Tibial nerve (tissue), 4 donors: Measurements from ENCODE around the gene MARCHF6. TPM values are rescaled to one million over a fixed set of nuclear protein-coding genes. Genes with fewer than 3 reads are reported as not detected.
"Not testable (repeated sequence)": the region's sequence is repeated elsewhere in the genome, so short reads cannot be mapped to it uniquely, and the experiment has no call there.

Source experiments
- DNase-seq, 2 donors: peaks; one replicate each; pipeline ENCODE4 v3.0.0-alpha.2; 2019; ENCODE audit warnings: low spot score in 2 of 2
- H3K27ac ChIP-seq, 4 donors: fragments of 200-600 bp; sonication (generic) in 3 of 4; one replicate each; pipeline ENCODE4 v1.5.1; 2017 to 2019; ENCODE audit warnings: mild to moderate bottlenecking in 1 of 4
- H3K27me3 ChIP-seq, 2 donors: fragments of 200-600 bp; sonication (generic) in 1 of 2; one replicate each; pipeline versions ENCODE4 v1.5.1 to v1.6.0; 2017 to 2019
- H3K36me3 ChIP-seq, 3 donors: fragments of 200-600 bp; sonication (generic); one replicate each; pipeline ENCODE4 v1.5.1; 2018 to 2019
- H3K4me1 ChIP-seq, 4 donors: fragments of 200-600 bp; sonication (generic) in 3 of 4; one replicate each; pipeline ENCODE4 v1.5.1; 2017 to 2019
- H3K4me3 ChIP-seq, 4 donors: fragments of 200-600 bp; sonication (generic) in 3 of 4; one replicate each; pipeline ENCODE4 v1.5.1; 2017 to 2019; ENCODE audit warnings: mild to moderate bottlenecking in 1 of 4, moderate library complexity in 1 of 4
- H3K9me3 ChIP-seq, 4 donors: fragments of 200-600 bp; sonication (generic) in 3 of 4; one replicate each; pipeline ENCODE4 v1.5.1; 2017 to 2019
- EP300 ChIP-seq, 2 donors: sonication (generic); formaldehyde crosslinking; IDR thresholded peaks; one replicate each; pipeline ENCODE4 v1.6.1; 2017; ENCODE audit warnings: antibody characterized with exemption in 2 of 2, mild to moderate bottlenecking in 1 of 2
- POLR2A ChIP-seq, 2 donors: fragments of 450-650 bp; IDR thresholded peaks; one replicate each; pipeline ENCODE4 v1.6.1; 2017; ENCODE audit warnings: antibody characterized with exemption in 2 of 2, mild to moderate bottlenecking in 2 of 2, moderate library complexity in 2 of 2
- WGBS, 2 donors: methylation state at CpG; one replicate each; pipeline ENCODE4 v1.1.5; 2018; 5-methylcytosine and 5-hydroxymethylcytosine counted together
- total RNA-seq, 4 donors: library from RNA; depleted of rRNA; stranded (reverse); fragments of >200 nt; gene quantifications; one replicate each; pipeline ENCODE4 v1.1.0, GENCODE V29; 2016
- TF ChIP-seq, protein P1 (sequence below), 5 experiments: fragments of 200-600 bp in 3 of 5; fragments of 450-650 bp in 2 of 5; sonication (generic) in 3 of 5; IDR thresholded peaks; one replicate each; pipeline ENCODE4 v1.5.1; 2016 to 2019; ENCODE audit warnings: antibody characterized with exemption in 5 of 5, mild to moderate bottlenecking in 3 of 5, moderate library complexity in 2 of 5

Gene MARCHF6
- total RNA-seq, 4 donors from 2014 or later, result 70.2 to 127 (median 110) TPM

DNA sequence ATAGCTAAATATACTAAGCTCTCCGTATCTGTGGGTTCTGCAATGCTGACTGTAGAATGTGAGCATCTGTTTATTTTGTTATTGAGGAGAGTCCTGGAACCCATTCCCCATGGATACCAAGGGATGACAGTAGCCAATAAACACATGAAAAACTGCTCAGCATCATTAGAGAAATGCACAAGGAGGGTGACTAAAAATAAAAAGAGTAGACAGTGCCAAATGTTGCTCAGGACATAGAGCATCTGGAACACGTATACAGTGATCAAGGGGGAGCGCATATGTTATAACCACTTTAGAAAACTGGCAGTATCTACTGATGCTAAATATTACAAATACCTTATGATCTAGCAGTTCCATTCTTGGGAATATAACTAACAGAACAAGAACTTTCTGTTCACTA is 31.0 kb downstream of the MARCHF6 start:
- DNase-seq, result no peak
- peaks cover 0 to 45% (median 9%) of the 10 kb centered on the region in 3 donors for H3K36me3 ChIP-seq
- H3K4me3 ChIP-seq, result no peak overlapping the region
- no peak overlapping the region for H3K27ac ChIP-seq
- H3K9me3 ChIP-seq, result no peaks in the 10 kb centered on the region
- no peaks in the 10 kb centered on the region for H3K27me3 ChIP-seq
- peaks cover 0 to 7% (median 0%) of the 10 kb centered on the region in 4 donors for H3K4me1 ChIP-seq
- TF ChIP-seq, protein P1, sequence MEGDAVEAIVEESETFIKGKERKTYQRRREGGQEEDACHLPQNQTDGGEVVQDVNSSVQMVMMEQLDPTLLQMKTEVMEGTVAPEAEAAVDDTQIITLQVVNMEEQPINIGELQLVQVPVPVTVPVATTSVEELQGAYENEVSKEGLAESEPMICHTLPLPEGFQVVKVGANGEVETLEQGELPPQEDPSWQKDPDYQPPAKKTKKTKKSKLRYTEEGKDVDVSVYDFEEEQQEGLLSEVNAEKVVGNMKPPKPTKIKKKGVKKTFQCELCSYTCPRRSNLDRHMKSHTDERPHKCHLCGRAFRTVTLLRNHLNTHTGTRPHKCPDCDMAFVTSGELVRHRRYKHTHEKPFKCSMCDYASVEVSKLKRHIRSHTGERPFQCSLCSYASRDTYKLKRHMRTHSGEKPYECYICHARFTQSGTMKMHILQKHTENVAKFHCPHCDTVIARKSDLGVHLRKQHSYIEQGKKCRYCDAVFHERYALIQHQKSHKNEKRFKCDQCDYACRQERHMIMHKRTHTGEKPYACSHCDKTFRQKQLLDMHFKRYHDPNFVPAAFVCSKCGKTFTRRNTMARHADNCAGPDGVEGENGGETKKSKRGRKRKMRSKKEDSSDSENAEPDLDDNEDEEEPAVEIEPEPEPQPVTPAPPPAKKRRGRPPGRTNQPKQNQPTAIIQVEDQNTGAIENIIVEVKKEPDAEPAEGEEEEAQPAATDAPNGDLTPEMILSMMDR (IDR thresholded peaks at IDR 0.05), result no peak
- no peak for TF ChIP-seq POLR2A (IDR thresholded peaks at IDR 0.05)
- no peak for TF ChIP-seq EP300 (IDR thresholded peaks at IDR 0.05)
- WGBS, 2 donors, result 80 to 88% methylated on average over 3 of the region's 3 CpGs

DNA sequence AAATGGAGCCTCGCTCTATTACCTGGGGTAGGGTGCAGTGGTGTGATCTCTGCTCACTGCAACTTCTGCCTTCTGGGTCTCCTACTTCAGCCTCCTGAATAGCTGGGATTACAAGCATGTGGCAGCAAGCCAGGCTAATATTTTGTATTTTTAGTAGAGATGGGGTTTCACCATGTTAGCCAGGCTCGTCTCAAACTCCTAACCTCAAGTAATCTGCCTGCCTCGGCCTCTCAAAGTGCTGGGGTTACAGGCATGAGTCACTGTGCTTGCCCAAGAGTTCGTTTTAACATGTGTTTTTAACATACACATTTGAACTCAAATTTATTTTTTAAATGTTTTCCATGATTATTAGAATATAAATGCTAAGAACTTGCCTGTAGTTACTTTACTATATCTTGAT is 34.2 kb downstream of the MARCHF6 start:
- no peak for DNase-seq
- no peak overlapping the region for H3K4me3 ChIP-seq
- H3K27ac ChIP-seq, result no peak overlapping the region
- TF ChIP-seq, protein P1 (IDR thresholded peaks at IDR 0.05), result no peak
- no peak for TF ChIP-seq EP300 (IDR thresholded peaks at IDR 0.05)
- no peak for TF ChIP-seq POLR2A (IDR thresholded peaks at IDR 0.05)
- WGBS, 2 donors, result 76 to 84% methylated on average over 4 of the region's 4 CpGs
- H3K9me3 ChIP-seq, result no peaks in the 10 kb centered on the region
- no peaks in the 10 kb centered on the region for H3K27me3 ChIP-seq
- H3K36me3 ChIP-seq, result peaks cover 0 to 64% (median 14%) of the 10 kb centered on the region in 3 donors
- H3K4me1 ChIP-seq, result no peaks in the 10 kb centered on the region

DNA sequence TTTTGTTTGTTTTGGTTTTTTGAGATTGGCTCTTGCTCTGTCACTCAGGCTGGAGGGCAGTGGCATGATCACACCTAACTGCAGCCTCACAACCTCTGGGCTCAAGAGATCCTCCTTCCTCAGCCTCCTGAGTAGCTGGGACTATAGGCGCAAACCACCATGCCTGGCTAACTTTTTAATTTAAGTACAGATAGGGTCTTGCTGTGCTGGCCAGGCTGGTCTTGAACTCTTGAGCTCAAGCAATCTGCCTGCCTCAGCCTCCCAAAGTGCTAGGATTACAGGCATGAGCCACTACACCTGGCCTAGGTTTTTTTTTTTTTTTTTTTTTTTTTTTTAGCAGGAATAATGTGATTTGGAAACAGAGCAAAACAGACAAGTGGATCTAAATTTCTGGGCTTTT is 37.6 kb downstream of the MARCHF6 start:
- H3K4me1 ChIP-seq, result no peaks in the 10 kb centered on the region
- peaks cover 0 to 90% (median 14%) of the 10 kb centered on the region in 3 donors for H3K36me3 ChIP-seq
- no peak for DNase-seq
- TF ChIP-seq, protein P1 (IDR thresholded peaks at IDR 0.05), result no peak
- TF ChIP-seq EP300 (IDR thresholded peaks at IDR 0.05) (no peak), POLR2A (IDR thresholded peaks at IDR 0.05) (no peak)
- no peak overlapping the region for H3K4me3 ChIP-seq
- no peaks in the 10 kb centered on the region for H3K27me3 ChIP-seq
- H3K27ac ChIP-seq, result no peak overlapping the region
- H3K9me3 ChIP-seq, result no peaks in the 10 kb centered on the region
- 95 to 96% methylated on average over 1 of the region's 1 CpG for WGBS, 2 donors

DNA sequence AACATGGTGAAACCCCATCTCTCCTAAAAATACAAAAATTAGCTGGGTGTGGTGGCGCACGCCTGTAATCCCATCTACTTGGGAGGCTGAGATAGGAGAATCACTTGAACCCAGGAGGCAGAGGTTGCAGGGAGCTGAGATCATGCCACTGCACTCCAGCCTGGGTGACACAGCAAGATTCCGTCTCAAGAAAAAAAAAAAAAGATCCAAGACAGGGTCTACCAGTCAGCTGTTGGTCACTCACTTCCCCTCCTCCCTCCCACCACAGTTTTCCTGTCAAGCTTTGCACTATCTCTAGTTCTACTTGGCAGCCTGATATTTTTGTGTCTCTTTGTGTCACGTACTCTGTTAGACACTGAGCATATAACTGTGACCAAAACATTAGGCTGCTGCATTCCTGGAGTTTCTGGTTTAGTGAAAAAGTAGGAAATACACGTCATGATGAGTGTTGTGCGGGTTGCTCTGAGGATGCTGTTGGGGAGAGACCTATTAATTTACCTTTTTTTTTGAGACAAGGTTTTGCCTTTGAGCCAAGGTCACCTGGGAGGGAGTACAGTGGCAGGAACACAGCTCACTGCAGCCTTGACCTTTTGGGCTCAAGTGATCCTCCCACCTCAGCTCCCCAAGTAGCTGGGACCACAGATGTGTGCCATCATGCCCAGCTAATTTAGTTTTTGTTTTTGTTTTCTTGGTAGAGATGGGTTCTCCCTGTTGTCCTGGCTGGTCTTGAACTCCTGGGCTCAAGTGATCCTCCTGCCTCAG is 39.3 kb downstream of the MARCHF6 start:
- DNase-seq, H3K27me3 ChIP-seq, H3K9me3 ChIP-seq, H3K4me3 ChIP-seq, H3K27ac ChIP-seq, H3K4me1 ChIP-seq: not testable (repeated sequence)
- H3K36me3 ChIP-seq, result peaks cover 0 to 90% (median 4%) of the 10 kb centered on the region in 3 donors
- WGBS, 2 donors, result 89 to 96% methylated on average over 6 of the region's 6 CpGs

DNA sequence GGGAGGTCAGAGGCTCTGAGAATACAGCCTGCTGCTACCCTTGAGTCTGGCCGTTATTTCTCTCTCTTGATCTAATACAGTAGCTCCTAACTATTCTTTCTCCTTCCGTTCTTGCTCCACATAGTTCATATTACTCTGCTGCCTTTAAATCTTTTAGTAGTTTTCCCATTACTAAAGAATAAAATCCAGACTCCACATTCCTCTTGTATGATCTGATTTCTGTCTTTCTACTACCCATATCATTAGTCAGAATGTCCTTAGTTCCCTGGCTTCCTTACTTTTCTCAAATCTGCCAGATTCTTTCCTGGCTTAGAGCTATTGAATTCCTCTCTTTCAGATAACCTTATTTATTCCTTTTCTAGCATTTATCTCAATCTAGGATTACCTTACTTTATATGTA is 40.0 kb downstream of the MARCHF6 start:
- WGBS, 2 donors, result 70 to 79% methylated on average over 2 of the region's 2 CpGs
- H3K27me3 ChIP-seq, result no peaks in the 10 kb centered on the region
- no peak overlapping the region for H3K4me3 ChIP-seq
- no peaks in the 10 kb centered on the region for H3K9me3 ChIP-seq
- no peaks in the 10 kb centered on the region for H3K4me1 ChIP-seq
- DNase-seq, result no peak
- TF ChIP-seq POLR2A (IDR thresholded peaks at IDR 0.05) (no peak), EP300 (IDR thresholded peaks at IDR 0.05) (no peak)
- TF ChIP-seq, protein P1 (IDR thresholded peaks at IDR 0.05), result no peak
- peaks cover 0 to 86% (median 4%) of the 10 kb centered on the region in 3 donors for H3K36me3 ChIP-seq
- H3K27ac ChIP-seq, result no peak overlapping the region
